Fibroblast of skin of right quadriceps (primary cell): ENCODE data around the gene CFAP100.

Source experiments
- DNase-seq: peaks from one replicate; pipeline ENCODE4 v3.0.0-alpha.2; 2013

The CFAP100 gene

DNA sequence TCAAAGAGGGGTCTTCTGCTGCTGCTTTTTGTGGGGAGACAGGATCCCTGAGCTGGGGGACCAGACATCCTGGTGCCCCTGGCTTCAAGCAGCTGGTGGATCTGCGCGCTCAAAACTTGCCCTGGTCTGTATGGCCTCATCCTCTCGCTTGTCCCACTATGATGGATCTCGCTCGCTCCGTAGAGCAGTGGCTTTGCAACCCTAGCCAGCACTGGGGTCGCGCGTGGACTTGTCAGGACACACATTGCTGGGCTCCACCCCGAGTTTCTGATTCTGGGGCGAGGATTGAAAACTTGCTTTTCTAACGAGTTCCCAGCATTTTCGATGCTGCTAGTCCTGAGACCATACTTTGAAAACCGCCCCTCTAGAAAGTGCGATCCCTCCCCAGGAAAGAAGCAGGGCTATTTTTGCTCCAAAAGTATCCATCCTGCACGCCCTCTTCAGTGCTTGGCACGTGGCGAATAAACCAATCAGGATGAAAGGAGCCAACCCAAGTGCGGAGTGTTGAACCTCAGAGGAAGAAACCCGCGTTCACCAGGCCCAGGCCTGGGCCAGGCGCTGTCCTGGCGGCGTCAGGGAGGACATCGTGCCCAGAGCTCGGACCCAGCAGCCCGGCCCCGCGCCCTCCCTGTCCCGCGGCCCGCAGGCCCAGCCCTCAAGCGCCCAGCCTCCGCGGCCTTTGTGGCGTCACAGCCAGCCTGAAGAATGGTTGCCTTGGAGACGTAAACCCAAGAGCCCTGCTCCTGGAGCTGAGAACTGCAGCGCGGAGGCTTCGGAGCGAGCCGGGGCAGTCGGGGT is at the start of gene CFAP100:
Gene CFAP100 (plus strand): TSS at position 731 of the 798 bp plus-strand sequence. CDS start 1,092 bp downstream, outside the sequence.
- DNase-seq, result no peak

DNA sequence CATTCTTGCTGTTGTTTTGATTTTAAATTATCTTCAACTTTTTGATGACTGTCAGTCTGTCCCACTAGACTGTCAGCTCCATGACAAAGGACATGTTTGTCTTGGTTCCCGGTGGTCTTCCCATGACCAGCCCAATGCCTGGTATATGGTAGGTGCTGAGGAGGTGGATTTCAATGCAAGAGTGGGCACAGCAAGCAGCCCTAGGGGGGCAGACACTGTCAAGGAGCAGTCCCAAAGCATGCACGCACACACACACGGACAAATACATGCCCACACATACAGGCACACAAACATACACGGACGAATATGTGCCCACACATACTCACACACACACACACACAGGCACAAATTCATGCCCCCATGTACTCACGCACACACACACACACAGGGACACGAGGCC is 49.5 kb upstream of the CFAP100 start:
- DNase-seq, result no peak

DNA sequence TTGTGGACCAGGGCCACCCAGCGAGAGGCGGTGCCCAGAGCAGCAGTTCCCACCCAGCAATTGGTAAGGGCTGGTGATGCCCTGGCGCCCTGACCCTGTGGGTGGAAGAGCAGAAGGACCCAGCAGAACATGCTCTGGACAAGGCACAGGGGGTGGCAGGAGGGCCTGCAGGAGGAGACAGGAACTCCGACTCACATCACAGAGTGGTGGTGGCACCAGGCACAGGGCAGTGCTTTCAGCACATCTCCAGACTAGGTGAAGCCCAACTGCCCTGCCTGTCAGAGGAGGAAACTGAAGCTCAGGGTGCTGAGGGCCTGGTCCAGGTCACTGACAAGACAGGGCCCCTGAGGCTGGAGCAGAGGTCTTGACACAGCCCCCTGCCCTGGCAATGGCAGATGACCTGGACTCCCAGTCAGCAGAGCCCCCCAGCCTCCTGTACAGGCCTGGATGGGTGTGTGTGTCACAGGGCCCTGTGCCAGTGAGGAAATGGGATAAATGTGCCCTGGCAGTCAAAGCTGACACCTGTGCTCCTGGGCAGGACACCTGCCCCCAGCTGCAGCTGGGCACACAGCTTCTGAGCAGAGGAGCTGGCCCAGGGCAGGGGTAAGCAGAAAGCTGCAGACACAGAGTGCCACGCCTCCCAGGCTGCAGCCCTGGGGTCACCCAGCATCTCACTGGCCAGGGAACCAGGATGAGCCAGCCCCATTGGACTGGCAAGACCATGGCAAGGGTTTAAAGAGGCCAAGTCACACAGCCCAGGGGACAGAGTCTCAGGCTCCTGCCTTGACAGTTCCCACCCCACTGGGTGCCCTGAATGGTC is 48.9 kb upstream of the CFAP100 start:
- no peak for DNase-seq

GRCh38 chr3:126346466-126346865 is 48.2 kb upstream of the CFAP100 start:
- no peak for DNase-seq

DNA sequence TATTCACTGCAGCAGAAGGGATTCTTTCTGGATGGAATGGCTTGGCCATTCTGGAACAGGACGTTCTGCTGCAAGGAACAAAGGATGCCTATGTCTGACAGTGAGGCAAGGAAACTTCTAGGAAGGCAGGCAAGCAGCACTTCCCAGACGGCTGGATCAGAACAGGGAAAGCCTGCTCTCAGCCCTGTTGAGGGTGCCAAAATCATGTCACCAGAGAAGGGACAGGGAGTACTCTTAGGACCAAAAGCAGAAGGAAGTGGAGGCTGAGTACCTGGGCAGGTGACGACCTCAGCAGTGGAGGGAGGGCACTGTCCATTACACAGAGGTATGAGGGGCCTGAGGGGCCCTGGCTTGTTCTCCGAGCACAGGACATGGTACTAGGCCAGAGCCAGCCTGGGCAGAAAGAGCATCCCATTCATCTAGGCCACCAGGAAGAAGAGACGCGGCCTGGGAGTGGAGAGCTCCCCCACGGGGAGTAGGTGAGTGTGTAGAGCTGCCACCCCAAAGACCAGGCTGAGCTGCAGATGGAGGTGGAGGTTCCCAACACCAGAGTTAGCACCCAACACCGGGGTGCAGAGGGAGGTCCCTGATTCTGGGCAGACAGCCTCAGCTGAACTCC is 47.1 kb upstream of the CFAP100 start:
- DNase-seq, result no peak

GRCh38 chr3:126348308-126348920 is 46.3 kb upstream of the CFAP100 start:
- no peak for DNase-seq

GRCh38 chr3:126349071-126349470 is 45.6 kb upstream of the CFAP100 start:
- no peak for DNase-seq

- no peak for DNase-seq
These were observed 44.9 kb upstream of the CFAP100 start for GRCh38 chr3:126349611-126350501.

DNA sequence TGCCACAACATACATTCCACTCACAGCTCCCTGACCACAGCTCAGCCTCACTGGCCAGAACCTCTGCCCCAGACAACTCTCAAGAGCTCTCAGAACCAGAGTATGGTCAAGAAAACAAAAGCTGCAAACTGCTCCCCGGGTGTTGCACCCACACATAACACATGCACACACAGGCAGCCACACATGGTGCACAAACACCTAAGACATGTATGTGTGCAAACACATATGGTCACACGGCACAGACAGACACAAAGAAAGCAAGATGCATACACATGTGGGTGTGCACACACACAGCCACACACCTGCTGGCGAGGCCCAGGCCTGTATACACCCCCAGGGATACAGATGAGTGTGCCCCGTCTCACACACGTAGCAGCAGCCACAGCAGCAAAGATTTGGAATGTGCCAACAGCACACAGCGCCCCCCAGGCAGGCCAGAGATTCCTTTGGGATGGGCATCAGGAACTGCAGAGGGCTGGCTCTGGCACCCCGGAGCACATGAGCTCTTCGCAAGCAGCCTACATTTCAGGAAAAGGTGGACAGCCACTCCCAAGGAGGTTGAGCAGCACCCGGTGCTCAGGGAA is 44.1 kb upstream of the CFAP100 start:
- no peak for DNase-seq

DNA sequence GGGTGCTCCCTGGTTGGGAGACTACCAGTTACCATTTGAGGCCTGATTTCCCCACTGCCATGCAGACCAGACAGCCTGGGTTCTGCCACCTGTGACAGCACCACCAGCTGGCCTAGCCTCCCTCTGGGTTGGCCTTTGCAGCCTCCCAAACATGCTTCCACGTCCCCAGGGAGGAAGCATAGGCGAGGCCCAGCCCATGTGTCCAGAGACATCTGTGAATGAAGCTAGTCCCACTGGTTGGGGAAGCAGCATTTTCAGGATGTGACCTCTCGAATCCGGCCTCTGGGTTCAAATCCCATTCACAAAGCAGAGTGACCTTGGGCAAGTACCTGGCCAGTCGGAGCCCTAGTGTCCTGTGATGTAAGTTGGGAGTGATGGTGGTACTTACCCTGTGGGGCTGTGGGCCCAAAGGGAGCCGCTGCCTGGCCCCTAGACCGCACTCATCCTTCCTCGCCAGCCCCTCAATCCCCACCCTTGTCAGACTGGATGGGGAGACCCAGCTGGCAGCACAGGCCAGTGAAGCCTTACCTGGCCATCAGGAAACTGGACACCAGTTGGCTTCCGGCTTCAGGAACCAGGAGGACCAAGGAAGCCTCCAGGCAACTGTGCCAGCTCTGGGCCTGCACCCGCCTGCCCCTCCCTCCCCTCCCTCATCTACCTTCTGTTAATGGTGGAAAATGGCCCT is 43.5 kb upstream of the CFAP100 start:
- no peak for DNase-seq

DNA sequence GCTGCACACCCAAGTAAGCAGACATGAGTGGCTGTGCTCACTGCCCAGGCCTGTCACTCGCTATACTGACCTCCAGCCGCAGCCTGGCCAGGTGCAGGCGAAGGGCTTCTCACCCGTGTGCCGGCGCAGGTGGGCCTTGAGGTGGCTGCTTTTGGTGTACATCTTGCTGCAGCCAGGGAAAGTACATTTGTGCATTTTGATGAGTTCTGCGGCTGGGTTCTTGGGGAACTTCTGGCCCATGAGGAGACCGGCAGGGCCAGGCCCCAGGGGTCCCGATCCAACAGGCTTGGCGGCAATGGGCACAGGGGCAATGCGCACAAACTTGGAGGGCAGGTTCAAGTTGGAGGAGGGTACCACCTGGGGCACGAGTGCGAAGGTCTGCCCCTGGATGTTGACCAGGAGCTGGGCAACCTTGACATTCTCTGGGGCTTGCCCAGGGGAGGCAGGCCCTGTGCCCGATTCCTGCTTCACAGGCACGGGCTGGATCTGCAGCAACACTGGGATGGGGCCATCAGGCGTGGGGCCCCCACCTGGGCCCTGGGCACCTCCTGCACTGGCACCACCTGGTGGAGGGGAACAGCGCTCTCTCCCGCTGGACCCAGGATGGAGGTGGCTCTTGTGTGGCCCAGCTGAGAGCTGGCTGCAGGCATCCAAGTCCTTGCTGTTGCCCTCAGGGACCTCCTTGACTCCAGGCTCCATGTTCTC is 42.8 kb upstream of the CFAP100 start:
- no peak for DNase-seq

- no peak for DNase-seq
These were observed 41.9 kb upstream of the CFAP100 start for GRCh38 chr3:126352476-126353454.

DNA sequence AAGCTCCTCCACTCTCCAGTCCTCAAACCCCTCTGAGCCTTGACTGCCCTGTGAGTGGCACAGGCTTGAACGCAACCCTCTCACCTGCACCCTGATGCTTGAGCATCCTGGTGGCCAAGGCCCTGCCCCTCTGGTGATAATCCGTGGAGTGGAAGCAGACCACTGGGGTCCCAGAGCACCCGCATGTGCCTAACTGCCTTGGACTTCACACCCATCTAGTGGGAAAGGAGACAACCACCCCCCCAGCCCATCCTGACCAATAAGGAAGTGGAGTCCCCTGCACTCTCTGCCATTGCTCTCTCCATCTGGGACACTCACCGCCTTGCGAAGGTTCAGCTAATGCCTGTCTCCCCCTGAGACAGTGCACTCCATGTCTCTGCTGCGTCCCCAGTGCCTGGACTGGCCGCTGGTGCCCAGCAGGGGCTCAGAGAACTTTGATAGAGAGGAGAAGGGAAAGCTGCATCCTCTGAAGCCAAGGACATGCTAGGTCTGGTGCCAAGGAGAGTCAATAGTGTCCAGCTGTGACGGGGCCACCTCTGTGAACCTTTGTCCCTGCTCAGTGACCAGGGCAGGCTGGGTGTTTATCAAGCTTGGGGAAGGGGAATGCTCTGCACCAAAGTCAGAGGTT is 40.9 kb upstream of the CFAP100 start:
- DNase-seq, result no peak

DNA sequence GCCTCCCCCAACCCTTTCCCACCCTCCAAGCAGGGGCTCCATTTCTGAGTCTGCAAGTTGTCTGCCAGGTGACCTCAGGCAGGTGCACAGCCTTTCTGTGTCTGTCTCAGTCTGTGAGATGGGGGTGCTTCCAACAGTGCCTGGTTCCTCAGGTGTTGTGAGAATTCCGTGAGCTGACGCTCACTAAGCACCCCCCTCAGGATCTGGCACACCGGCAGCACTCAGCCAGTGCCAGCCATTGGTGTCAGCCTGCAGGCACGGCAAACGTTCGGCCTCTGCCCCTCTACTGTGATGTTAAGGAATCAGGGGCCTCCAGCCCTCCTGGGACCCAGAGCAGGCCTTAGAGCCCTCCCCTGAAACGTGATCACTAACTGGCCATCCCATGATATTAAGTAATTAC is 39.9 kb upstream of the CFAP100 start:
- no peak for DNase-seq

DNA sequence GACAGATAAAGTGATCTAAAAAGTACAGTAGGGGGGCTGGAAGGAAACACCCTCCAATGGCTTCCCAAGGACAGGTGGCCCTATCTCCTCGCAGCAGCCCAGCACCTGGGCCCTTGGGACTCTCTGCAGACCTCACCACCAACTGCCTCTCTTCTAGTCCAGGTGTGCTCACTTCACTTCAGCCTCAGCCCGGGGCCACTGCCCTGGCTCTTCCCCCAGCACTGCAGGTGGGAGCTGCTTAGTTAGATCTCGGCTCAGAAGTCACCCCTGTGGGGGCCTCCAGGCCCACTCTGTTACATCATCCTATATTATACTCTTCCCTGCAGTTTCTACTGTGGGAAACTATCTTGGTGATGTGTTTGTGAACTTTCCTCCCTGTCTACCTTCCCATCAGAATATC is 39.5 kb upstream of the CFAP100 start:
- DNase-seq, result no peak

DNA sequence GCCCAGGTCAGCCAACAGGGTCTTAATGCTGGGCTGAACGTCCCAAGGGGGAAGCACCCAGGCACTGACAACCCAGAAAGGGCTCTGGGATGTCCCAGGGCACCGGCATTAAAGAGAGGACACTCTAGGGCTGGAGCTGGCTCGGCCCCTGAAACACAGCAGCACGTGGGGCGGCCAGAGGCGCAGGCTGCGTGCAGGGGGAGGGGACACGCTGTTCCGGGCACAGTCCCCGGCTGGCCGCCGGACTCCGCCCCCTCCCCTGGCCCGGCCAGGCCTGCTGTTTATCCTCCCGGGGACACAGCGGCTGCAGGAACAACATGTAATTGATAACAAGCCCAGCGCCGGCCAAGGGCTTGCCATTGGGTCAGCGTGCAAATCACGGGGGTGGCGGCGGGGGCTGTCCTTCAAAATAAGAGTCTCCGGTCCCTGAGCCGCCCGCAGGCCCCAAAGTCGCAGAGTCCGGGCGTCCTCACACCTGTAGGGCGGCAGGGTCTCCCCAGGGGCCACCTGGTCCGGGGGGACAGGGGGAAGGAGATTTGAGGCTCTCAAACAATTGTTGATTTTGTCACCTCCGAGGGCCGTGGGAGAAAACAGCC is 38.8 kb upstream of the CFAP100 start:
- DNase-seq, result no peak

DNA sequence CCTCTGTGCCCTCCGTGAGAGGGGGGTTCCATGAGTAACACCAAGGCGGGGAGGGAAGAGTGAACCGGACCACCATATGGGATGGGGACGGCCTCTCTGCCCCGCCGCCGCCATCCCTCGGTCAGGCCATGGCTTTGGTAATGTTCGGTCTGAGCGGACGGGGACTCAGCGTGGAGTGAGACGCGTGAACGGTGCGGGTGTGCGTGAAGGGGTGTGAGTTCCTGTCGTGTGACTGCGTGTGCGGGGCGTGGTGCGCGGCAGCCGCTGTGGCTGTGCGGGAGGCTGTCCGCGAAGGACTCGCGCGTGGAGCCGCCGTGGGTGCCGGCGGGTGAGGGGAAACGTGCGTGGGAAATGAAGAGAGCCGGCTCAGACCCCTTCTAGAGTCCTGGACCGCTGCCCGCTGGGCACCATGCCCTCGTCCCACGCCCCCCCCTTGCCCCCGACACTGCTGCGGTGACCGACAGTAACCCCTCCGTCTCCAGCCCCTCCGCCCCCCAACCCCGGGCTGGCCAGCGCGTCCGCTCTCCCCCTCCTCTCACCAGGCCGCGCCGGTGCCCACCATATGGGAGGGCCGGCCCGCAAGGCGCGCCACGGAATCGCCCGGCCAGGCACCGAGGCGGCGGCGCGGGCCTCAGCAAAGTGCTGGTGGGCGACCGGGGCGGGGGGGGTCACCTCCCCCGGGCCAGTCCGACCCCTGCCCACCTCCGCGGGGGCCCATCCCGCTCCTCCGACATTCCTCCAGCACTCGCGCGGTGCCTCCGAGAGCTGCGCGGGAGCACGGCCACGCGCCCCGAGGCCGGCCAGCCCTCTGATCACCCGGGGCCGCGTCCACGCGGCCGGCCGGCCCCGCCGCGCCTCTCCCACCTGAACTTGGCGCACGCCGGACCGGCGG is 38.1 kb upstream of the CFAP100 start:
- DNase-seq, result no peak
